NCI-H2227 treated with DMSO at 0.1 percent for 48 hours (cell line): ENCODE results near the gene RIC3.

ENCODE experiments used
- DNase-seq: peaks from one replicate; lab custom pipeline; 2025; lab: John Stamatoyannopoulos, UW

Gene RIC3

GRCh38 chr11:8087185-8087584 lies 81.6 kb downstream of the RIC3 start:
- DNase-seq, result no peak

DNA sequence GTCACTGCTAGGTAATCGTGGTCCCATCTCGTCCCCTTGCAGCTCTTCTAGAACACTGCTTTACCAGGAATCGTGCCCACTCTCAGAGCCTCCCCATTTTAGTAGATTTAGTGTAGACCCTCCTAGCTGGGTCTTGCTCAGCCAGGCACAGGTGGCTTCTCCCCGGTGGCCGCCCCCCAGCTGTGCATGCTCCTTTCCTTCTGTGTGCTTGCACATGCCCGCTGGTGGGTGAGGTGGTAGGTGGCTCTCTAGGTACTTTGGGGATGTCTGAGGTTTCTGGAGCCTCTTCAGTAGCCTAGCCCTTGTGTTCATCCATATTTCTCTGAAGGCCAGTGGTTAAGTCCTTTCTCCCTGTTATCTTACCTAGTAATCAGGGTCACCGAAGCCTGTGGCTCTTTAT lies 82.3 kb downstream of the RIC3 start:
- no peak for DNase-seq

DNA sequence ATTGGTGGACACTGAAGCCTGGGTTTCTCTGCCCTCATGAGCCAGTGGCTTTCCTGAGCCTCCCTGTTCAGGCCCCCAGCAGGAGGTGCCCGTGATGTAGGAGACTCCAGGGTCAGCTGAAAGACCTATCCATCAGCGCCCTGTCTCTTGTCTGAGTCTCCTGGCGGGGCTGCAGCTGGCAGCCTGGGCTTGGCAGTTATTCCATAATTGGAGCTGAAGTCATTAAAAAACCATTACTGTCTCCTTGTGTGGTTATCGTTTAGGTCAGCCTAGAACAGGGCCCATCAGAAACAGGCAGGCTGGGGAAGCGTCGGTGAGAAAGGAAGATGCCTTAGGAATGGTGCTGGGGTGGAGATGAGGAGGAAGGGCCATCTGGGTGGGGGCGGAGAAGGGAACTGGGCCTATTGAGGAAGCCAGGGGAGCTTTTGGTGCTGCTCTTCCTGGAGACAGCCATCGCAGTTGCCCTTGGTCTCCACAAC lies 82.8 kb downstream of the RIC3 start:
- peak; percentile 81 for DNase-seq

DNA sequence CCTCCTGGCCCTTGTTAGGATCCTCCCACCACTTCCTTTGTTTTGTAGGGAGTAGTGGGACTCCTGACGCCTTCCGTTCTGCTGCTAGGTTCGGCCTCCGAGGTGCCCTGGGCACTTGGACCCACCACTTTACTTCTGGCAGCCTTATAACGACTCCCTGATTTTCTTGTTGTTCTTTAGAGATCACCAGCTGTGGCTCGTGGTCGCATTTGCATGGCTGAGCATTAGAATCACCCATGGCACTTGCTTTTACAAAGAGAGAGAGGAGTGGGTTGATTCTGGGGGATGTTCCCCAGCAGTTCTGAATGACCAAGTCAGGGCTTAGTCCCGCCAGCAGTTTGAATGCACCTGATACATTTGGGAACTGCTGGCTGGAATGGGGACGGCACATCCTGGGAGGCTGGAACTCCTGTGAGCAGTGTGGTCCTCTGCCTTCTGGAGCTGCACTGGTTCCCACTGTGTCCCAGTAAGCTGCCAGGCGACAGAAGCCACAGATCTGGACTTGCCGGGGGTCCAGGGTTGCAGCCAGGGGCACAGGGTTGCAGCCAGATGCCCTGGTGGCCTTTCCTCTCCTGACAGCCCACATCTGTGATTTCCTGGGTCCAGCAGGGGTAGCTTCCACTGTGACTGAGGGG lies 83.7 kb downstream of the RIC3 start:
- DNase-seq, result no peak

- no peak for DNase-seq
Measured at GRCh38 chr11:8084352-8084751, 84.5 kb downstream of the RIC3 start.

- DNase-seq, result no peak
Measured at GRCh38 chr11:8083871-8084281, 84.9 kb downstream of the RIC3 start.

DNA sequence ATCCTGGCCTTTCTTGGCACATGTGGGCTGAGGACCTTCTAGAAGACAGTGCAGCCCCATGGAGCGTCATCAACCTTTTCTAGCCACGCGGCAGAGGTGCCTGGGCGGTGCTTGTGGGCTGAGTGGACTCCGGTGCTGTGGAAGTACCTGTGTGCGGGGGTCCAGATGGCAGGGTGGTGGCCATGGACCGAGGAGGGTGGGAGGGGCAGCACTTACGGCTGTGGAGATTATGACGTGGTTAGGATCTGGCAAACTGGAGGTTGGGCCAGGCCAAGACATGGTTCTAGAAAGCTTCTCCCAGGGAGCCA lies 85.8 kb downstream of the RIC3 start:
- DNase-seq, result no peak

DNA sequence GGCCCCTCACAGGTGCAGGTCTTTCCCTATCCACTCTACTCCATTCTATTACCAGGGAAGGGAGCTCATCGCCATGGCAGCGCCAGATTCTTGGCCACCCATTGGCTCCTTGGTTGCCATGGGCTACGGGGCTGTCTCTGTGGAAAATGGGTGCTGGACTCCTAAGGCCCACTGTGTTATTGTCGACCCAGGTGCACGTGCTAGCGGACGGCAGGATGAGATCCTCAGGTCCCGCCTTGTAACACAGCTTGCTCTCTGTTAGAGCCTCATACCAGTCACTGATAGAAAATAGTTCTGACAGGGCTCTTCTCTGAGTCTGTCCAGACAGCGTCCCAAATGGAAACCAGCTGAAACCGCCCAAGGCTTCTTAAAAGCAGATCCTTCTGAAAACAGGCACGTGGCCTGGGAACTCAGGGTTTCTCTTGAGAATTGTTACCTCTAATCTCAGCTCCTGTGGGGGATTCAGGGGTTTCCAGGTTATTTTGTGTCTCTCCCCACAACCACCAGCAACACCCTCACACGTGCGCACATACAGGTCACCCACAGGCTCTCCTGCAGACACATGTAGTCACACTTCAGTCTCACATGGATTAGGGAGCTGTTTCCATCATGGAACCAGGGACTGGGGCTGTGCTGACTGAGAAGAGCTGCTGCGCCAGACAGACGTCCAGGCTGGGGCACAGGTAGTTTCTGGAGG lies 86.3 kb downstream of the RIC3 start:
- peak; percentile 37 for DNase-seq

DNA sequence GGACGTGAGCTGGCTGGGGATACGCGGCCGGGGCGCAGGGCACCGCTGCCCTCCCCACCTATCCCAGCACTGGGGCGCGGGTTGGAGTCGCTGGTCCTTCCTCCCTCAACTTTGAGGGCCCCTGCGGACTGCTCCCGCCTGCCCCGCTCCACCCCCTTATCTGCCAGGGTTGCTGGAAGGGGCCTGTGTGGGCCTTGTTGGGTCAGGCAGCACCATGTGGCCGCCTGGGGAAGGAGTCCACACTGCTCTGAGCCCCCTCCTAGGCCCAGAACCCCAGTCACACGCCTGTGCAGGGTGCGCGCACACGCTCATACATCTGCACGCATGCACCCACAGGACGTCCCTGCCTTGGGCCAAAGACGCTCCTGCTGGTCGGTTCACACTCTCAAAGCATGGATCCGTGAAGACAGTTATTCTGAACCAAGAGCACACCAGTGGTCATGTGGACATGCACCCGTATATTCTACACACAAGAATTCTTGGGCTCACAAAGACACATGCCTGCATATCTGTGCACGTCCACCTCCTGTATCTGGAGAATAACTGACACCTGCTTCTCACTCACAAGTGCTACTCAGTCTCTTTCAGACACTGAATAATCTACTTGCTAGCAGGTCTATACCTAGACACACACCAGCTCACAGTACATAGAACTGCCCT lies 87.1 kb downstream of the RIC3 start:
- peak; percentile 16 for DNase-seq

DNA sequence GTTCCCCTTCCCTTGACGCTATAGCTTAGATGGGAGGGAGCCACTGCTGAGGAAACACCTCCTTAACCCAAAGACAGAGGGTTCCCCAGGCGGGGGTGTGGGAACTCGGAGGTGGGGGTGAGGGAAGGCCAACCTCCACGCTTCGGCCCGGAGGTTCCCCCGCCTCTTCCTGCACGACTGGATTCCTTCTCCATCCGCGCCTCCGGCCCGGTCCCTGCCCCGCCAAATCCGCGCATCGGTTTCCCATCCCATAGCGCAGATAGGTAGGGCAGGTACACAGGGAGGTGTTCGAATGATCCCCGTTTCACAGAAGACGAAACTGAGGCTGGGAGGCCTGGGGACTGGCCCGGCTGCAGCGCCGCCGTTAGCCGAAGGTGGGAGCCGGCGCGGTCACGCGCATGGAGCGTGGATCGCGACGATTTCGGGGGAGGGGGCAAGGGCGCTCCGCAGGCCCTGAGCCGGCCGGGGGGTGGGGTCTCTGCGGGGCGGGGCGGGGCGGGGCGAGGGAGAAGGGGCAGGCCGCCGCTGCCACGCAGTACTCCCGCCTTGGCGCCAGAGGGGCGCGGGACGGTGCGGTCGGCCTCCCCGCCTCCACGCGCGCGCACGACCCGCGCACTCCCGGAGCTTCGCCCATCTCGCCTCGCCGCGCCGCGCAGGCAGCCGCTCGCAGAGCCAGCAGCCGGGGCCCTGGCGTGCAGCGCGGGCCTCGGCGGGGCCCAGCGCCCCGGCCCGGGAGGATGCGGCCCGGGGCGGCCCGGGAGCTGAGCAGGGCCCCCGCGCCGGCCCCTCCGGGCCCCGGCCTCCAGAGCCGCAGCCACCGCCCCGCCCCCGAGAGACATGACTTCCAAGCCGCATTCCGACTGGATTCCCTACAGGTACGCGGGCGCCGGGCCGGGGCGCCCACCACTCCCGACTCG lies 87.9 kb downstream of the RIC3 start, which contains the start of gene TUB:
TSS of gene TUB (plus strand) at position 538 of the 917 bp plus-strand sequence. CDS start at position 838, 300 bp downstream.
- peak; percentile 50 for DNase-seq

DNA sequence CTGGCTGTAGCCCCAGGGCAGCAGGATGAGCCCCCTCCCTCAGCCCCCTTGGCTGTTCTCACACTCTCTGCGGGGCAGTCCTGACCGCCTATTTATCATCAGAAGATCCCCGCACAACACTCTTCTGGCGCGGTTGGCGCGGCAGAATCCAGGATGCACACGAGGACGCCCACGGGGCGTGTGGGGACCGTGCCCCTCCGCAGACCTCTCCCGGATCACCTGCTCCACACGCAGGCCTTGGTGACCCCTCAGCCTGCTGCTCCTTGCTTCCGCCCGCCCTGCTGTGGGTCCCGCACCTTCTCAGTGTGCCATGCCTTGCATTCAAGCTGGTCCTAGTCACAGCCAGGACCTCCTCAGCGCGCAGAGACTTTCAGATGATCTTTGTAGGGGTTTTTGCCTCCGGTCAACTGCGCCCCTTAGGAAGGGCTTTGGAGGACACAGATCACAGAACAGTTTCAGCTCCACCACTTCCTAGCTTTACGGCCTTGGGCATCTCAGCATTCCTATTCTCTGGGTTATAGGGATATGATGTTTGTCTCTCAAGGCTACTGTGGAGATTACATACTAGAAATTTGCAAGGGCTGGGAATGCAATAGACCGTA lies 88.7 kb downstream of the RIC3 start:
- no peak for DNase-seq

DNA sequence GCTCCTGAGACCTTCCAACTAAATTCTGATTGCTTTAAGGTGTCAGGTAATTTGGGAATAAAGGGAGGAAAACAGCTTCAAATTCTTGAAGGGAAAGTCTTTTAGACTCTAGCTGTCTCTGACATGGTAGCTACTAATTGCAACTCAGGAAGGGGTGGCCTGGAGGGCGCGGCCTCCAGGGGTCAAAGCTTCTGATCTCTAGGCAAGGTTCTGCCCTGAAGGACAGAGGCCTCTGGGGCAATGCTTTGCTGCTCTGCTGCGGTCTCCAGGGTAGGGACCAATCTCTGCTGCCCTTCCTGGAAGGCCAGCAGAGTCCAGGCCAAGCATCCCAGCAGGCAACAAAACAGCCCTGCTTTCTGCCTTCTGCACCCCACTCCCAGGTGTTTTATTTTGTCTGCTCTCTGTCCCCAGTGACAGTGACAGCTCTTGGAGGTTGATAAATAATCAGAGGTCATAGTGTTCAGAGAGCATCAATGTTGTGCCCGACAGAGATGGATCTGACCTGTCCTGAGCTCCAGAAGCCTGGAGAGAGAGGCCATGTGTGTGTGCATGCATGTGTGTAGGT lies 89.6 kb downstream of the RIC3 start:
- no peak for DNase-seq

- DNase-seq, result no peak
Measured at GRCh38 chr11:8075119-8075726, 93.6 kb downstream of the RIC3 start.

DNA sequence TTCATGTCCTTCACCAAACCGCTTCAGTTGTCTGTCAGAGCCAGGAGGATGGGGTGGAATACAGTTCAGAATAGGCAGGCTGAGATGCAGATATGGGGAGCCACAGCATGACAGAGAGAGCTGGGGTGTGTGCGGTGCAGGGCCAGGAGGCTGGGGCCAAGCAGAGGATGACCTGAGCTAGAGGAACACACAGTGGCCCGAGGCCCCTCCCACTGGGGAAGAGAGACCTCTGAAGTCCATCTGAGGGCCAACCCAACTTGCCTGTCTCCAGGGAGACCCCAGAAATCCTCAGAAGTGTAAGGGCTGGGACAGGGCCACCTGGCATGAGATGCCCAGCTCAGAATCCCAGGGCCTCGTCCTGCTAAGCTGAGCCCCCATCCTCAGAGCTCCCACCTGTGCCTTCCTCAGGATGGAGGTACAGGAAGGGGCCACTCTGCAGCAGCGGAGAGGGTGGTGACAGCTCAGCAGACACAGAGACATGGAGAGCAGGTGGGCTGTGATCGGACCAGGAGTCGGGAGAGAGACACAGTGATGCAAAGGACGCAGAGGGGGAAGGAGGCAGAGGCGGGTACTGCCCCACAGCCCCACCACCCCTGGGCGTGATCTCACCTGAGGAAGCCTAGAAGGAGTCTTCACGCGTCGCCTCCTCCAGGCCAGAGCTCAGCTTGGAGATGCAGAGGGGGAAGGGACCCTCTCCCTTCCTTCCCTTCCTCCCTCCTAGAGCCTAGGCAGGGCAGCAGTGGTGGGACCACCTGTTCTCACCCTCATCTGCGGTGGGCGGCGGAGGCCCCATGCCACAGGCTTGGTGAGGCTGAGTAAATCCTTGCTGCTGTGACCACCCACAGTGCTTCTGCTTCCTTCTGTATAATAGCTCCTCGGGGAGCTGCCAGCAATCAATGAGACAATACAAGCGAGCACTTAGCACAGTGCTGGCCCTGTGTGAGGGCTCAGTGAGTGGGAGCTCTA lies 96.9 kb downstream of the RIC3 start:
- no peak for DNase-seq

DNA sequence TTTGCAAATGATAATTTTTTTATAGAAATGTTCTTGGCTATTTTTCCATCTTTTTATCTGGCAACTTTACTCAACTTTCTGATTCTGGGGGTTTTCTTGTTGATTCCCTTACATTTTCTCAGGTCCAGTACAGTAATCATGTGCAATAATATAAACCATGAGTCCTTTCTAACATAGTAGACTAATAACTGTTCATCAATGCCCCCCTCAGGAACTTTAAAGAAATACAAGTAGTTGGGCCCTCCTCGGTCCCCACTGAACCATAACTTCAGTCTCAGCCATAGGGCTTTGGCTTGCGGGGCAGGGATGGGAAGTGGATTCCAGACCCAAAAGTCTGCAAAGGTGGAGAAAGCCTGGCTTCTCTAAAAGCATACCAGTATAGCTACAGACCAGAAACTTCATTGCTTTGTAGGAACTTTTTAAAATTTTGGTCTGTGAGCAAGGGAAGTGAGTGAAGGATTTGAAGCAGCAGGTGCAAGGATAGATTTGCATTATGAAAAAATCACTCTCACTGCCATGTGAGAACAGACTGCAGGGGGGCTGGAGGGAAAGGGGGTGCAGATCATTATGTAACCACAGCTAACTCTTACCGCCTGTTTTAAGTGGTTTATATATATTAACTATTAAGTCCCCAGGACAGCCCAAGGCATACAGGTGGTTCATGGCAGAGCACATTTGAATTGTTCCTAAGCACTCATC lies 98.3 kb downstream of the RIC3 start:
- peak; percentile 32 for DNase-seq

- no peak for DNase-seq
Measured at GRCh38 chr11:8069771-8070170, 99.1 kb downstream of the RIC3 start.

- DNase-seq, result peak; percentile 52
Measured at GRCh38 chr11:8068605-8069221, 100.1 kb downstream of the RIC3 start.

DNA sequence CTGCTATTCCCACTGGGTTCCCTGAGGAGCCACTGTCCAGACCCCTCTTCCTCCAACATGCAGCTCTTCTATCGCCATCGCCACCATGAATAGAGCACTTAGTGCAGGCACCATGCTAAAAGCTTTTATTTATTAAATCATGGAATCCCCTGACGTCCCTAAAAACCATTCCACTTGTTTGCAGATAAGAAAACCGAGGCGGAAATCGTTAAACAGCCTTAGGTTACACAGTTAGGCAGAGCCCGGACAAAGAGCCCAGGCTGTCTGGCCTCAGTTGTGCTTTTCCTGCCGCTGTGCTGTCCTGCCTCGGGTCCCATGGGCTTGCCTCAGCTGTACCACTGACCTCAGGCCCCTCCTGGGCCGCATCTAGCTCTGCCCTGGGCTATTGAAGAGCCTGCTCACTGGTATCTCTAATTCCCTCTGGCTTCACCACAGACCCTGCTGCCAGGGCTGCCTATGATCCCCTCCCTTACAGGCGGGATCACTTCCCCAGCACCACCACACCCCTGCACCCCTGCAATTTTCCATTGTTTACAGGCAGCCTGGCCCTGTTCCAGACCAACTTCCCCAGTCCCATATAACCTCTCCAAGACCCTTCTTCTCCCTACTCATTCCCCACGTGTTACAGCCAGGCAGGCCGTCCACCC lies 100.8 kb downstream of the RIC3 start:
- DNase-seq, result no peak
